CD8-positive, alpha-beta memory T cell (primary cell): ENCODE measurements around the gene ZDHHC7. TPM values are rescaled to one million over a fixed set of nuclear protein-coding genes. Genes with fewer than 3 reads are reported as not detected.

Experiments used
- CTCF ChIA-PET: fragments of 350-600 bp; sonication (Branson Sonifier 250); formaldehyde crosslinking; loops from one replicate; lab custom pipeline; 2021; ENCODE audit warnings: antibody characterized with exemption; lab: Charles Lee
- POLR2A ChIA-PET: fragments of 350-600 bp; sonication (Branson Sonifier 250); formaldehyde crosslinking; loops from one replicate; lab custom pipeline; 2021; ENCODE audit warnings: antibody characterized with exemption; lab: Charles Lee
- DNase-seq, 5 donors: peaks; one replicate each; pipeline versions ENCODE4 v3.0.0 to v3.0.0-alpha.2; 2020 to 2022; ENCODE audit warnings: mixed read lengths in 1 of 5
- H3K27ac ChIP-seq: one replicate; pipeline ENCODE4 v1.7.0; 2013; ENCODE audit warnings: low read depth, mild to moderate bottlenecking, low read length, moderate library complexity
- H3K27me3 ChIP-seq: 2 replicates; pipeline ENCODE4 v1.7.0; 2013; ENCODE audit warnings: low read length, mild to moderate bottlenecking; ENCODE audit not compliant: insufficient read depth, poor library complexity, severe bottlenecking
- H3K36me3 ChIP-seq: 2 replicates; pipeline ENCODE4 v1.7.0; 2013; ENCODE audit warnings: mild to moderate bottlenecking, low read length, moderate library complexity; ENCODE audit not compliant: insufficient read depth
- H3K4me1 ChIP-seq: 2 replicates; pipeline ENCODE4 v1.7.0; 2013; ENCODE audit warnings: mild to moderate bottlenecking, low read length, moderate library complexity; ENCODE audit not compliant: insufficient read depth
- H3K4me3 ChIP-seq: 2 replicates; pipeline ENCODE4 v1.7.0; 2013; ENCODE audit warnings: mild to moderate bottlenecking, low read length
- H3K9me3 ChIP-seq: 2 replicates; pipeline ENCODE4 v1.7.0; 2013; ENCODE audit warnings: mild to moderate bottlenecking, low read length
- H3K27ac Mint-ChIP-seq, 8 donors: one replicate each; pipeline ENCODE4 v1.8.0; 2020 to 2021; ENCODE audit warnings: mixed read lengths in 8 of 8, mild to moderate bottlenecking in 6 of 8, inconsistent platforms in 3 of 8, moderate library complexity in 3 of 8
- H3K27me3 Mint-ChIP-seq, 2 donors: one replicate each; pipeline ENCODE4 v1.8.0; 2020 to 2021; ENCODE audit warnings: mixed read lengths in 2 of 2, mild to moderate bottlenecking in 1 of 2, moderate library complexity in 1 of 2
- H3K36me3 Mint-ChIP-seq, 3 donors: one replicate each; pipeline ENCODE4 v1.8.0; 2020 to 2021; ENCODE audit warnings: mixed read lengths in 3 of 3, inconsistent platforms in 1 of 3, mild to moderate bottlenecking in 1 of 3
- H3K4me1 Mint-ChIP-seq, 3 donors: one replicate each; pipeline ENCODE4 v1.8.0; 2020 to 2021; ENCODE audit warnings: mixed read lengths in 3 of 3, inconsistent platforms in 1 of 3, mild to moderate bottlenecking in 1 of 3
- H3K4me3 Mint-ChIP-seq, 7 donors: one replicate each; pipeline ENCODE4 v1.8.0; 2020 to 2021; ENCODE audit warnings: mixed read lengths in 7 of 7, mild to moderate bottlenecking in 6 of 7, moderate library complexity in 4 of 7, inconsistent platforms in 2 of 7
- H3K9me3 Mint-ChIP-seq, 5 donors: one replicate each; pipeline ENCODE4 v1.8.0; 2020 to 2022; ENCODE audit warnings: mixed read lengths in 5 of 5, mild to moderate bottlenecking in 3 of 5, moderate library complexity in 2 of 5, inconsistent platforms in 1 of 5
- polyA plus RNA-seq: library from polyadenylated mRNA; unstranded; fragments of 300-500 nt; fragmentation: Illumina TruSeq; gene quantifications from one replicate; pipeline ENCODE4 v1.2.3, GENCODE V29; 2021
- total RNA-seq, 2 experiments: library from RNA; stranded (reverse); gene quantifications; one replicate each; pipeline ENCODE4 v1.2.3, GENCODE V29; 2021

The ZDHHC7 gene
- total and polyA plus RNA-seq, 3 experiments from 2014 or later, result 31.6 to 45.7 (median 32.6) TPM

DNA sequence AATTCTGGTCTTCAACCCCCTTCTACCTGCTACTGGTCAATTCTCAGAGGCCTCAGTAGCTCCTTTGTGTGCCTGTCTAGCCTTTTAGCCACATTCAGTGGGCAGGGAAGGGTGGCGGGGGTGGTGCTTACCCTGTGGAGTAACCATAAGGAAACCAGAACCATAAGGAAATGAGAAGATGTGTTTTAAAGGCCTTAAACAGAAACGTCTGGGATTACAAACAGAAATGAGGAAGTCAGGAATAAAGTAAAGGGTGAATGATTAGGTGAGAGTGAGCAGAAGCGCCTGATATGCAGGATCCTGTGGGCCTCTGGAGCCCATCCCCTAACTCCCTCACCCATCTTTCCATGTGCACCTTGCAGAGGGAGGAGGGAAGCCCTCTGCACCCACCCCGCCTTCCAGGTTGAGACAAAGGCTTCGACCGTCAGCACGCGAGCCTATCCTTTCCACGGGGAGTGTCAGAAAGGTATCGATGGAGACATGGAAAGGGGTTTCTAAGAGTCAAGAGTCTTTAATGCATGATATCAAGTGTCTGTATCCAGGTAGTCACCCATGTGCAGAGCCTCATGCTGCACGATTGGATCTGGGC is 36.6 kb upstream of the ZDHHC7 start:
- Mint-ChIP-seq H3K9me3 (no peaks in the 10 kb centered on the region), H3K4me1 (peaks cover 6 to 23% (median 16%) of the 10 kb centered on the region in 3 donors), H3K36me3 (peaks cover 0 to 12% (median 11%) of the 10 kb centered on the region in 3 donors), H3K4me3 (no peak overlapping the region), H3K27ac (peak overlapping the region in 2 of 8 donors; percentile 47 to 74), H3K27me3 (no peaks in the 10 kb centered on the region)
- Histone ChIP-seq H3K27me3 (no peaks in the 10 kb centered on the region), H3K27ac (peak overlapping the region; percentile 94), H3K4me1 (peaks cover 4% of the 10 kb centered on the region), H3K9me3 (no peaks in the 10 kb centered on the region), H3K36me3 (no peaks in the 10 kb centered on the region), H3K4me3 (peak overlapping the region; percentile 30)
- CTCF ChIA-PET, result no interaction called here
- no peak for DNase-seq
- POLR2A ChIA-PET, result no interaction called here

DNA sequence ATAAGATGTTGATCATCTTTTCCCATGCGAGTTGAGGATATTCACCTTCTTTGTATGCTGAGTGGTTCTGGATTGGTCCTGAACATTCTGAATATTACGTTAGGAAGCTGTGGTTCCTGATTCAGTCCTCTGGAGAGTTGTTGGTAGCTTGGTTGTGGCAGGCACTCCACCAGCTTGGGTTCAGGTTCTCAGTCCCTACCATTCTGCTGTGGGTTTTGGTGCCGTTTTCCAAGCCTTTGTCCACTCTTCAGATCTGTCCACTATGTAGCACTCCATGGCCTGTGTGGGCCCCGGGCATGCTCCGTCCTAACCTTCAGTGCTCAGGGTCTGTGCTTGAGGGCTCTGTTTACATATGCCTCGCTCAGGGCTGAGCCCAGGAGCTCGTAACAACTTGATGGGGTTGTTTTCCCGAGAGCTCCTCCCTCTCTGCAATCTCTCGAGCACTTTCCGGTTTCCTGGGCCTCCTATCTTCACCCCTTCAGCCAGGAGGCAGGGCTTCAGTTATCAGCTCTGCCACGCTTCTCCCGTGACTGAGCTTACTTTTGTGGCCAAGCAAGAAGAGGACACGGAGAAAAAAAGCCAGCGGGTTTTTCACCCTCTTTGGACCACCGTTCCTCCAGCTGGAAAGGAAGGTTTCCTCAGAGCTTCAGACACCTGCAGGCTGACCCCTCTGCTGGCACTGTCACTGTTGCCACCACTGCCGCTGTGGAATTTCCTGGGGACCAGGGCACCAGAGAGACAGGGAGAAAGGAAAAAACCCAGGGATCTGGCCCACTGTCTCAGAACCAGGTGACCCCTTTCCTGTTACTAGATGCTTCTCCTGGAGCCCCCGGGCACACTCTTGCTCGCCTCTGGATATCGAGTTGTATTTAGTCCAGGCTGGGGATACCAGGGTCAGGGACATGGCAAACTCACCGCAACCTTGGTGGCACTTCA is 35.9 kb upstream of the ZDHHC7 start:
- no peaks in the 10 kb centered on the region for H3K9me3 Mint-ChIP-seq
- H3K4me1 Mint-ChIP-seq, result peaks cover 6 to 23% (median 16%) of the 10 kb centered on the region in 3 donors
- no peaks in the 10 kb centered on the region for H3K27me3 Mint-ChIP-seq
- DNase-seq, result peak in 1 of 5 donors; percentile 23
- peaks cover 4% of the 10 kb centered on the region for H3K4me1 ChIP-seq
- H3K27ac ChIP-seq, result peak overlapping the region; percentile 94
- H3K27ac Mint-ChIP-seq, result peak overlapping the region in 1 of 8 donors; percentile 74
- peak overlapping the region; percentile 30 for H3K4me3 ChIP-seq
- ChIA-PET CTCF (interaction anchor here (0.6 to 1.3 kb wide), 3 partner anchors 8 to 95 kb away, joined by 3 to 7 read pairs (median 5); no protein-coding TSS in a partner anchor), POLR2A (interaction anchor here (1.2 kb wide), 1 partner anchor 20 kb away, joined by 3 read pairs; the partner anchor contains the start of gene KIAA0513)
- H3K4me3 Mint-ChIP-seq, result no peak overlapping the region
- peaks cover 0 to 12% (median 11%) of the 10 kb centered on the region in 3 donors for H3K36me3 Mint-ChIP-seq
- H3K9me3 ChIP-seq, result no peaks in the 10 kb centered on the region
- H3K36me3 ChIP-seq, result no peaks in the 10 kb centered on the region
- no peaks in the 10 kb centered on the region for H3K27me3 ChIP-seq

DNA sequence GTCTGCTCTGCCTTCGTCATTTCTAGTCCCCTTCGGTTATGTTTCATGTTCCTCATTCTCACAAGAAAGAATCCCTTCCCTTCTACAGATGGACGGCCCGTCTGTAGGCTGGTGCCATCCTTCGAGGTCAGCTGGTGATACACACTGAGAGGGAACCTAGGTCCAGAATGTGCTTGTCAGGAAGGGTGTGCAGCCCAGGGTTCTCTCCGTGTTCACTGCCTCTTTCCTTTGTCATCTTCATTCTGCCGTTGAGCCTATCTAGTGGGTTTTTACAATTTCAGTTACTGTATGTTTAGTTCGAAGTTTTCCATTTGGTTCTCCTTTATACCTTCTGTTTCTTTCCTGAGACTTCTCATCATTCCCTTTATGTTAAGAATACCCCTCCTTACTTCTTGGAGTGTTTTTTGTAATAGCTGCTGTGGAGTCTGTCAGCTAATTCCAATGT is 35.2 kb upstream of the ZDHHC7 start:
- H3K27ac ChIP-seq, result peak overlapping the region; percentile 94
- Mint-ChIP-seq H3K9me3 (no peaks in the 10 kb centered on the region), H3K36me3 (peaks cover 0 to 14% (median 13%) of the 10 kb centered on the region in 3 donors), H3K27ac (peak overlapping the region in 2 of 8 donors; percentile 74 to 88), H3K4me1 (peaks cover 6 to 22% (median 16%) of the 10 kb centered on the region in 3 donors), H3K27me3 (no peaks in the 10 kb centered on the region), H3K4me3 (no peak overlapping the region)
- no peak overlapping the region for H3K4me3 ChIP-seq
- peaks cover 4% of the 10 kb centered on the region for H3K4me1 ChIP-seq
- ChIA-PET CTCF (interaction anchor here (1.2 to 1.3 kb wide), 2 partner anchors 9 to 40 kb away, joined by 5 to 7 read pairs; no protein-coding TSS in a partner anchor), POLR2A (interaction anchor here (1.2 kb wide), 1 partner anchor 19 kb away, joined by 3 read pairs; the partner anchor contains the start of gene KIAA0513)
- H3K27me3 ChIP-seq, result no peaks in the 10 kb centered on the region
- no peaks in the 10 kb centered on the region for H3K36me3 ChIP-seq
- no peak for DNase-seq
- H3K9me3 ChIP-seq, result no peaks in the 10 kb centered on the region

DNA sequence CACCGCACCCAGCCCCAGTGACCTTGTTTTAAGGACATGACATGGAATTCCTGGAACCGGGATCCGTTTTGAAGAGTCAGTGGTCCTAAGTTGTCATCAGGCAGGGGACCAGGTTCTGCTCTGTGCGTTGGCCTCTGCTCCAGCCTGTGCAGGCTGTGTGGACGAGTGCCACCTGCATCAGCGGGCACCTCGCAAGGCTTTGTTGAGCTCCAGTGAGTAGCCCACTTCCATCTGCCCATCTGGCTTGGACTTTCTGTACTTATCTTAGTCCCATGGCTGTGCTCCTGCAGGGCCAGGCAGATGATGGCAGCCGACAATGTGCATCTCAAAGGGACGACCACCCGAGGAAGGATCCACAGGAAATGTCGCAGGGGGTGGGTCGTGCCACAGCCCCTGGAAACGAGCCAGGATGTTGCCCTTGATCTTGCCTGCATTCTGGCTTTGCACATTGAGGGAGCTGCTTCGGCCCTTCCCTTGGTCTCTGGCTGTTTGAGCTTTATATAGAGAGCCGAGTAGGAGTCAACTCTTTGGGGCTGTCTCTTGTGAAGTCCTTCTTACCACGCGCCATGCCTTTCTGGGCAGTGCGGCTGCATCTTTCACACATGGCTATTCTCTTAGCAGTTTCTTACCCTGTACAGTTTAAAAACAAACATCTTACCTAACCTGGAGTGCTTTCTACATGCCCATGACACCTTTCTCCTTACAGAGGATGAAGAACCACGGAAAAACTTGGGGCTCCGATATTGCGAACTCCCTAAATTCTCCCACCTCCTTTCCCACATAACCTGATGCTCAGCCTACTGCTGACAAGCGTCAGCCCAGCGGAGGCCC is 34.5 kb upstream of the ZDHHC7 start:
- peak overlapping the region in 1 of 8 donors; percentile 88 for H3K27ac Mint-ChIP-seq
- peak overlapping the region; percentile 94 for H3K27ac ChIP-seq
- peaks cover 4% of the 10 kb centered on the region for H3K4me1 ChIP-seq
- H3K36me3 ChIP-seq, result no peaks in the 10 kb centered on the region
- no peak overlapping the region for H3K4me3 Mint-ChIP-seq
- no peaks in the 10 kb centered on the region for H3K9me3 Mint-ChIP-seq
- H3K36me3 Mint-ChIP-seq, result peaks cover 0 to 14% (median 14%) of the 10 kb centered on the region in 3 donors
- POLR2A ChIA-PET, result interaction anchor here (1.0 kb wide), 1 partner anchor 18 kb away, joined by 4 read pairs; the partner anchor contains the start of gene KIAA0513
- no peaks in the 10 kb centered on the region for H3K27me3 Mint-ChIP-seq
- H3K9me3 ChIP-seq, result no peaks in the 10 kb centered on the region
- CTCF ChIA-PET, result interaction anchor here (1.2 kb wide), 1 partner anchor 10 kb away, joined by 5 read pairs; no protein-coding TSS in a partner anchor
- H3K4me3 ChIP-seq, result no peak overlapping the region
- no peaks in the 10 kb centered on the region for H3K27me3 ChIP-seq
- DNase-seq, result peak in 1 of 5 donors; percentile 6
- H3K4me1 Mint-ChIP-seq, result peaks cover 6 to 18% (median 16%) of the 10 kb centered on the region in 3 donors

DNA sequence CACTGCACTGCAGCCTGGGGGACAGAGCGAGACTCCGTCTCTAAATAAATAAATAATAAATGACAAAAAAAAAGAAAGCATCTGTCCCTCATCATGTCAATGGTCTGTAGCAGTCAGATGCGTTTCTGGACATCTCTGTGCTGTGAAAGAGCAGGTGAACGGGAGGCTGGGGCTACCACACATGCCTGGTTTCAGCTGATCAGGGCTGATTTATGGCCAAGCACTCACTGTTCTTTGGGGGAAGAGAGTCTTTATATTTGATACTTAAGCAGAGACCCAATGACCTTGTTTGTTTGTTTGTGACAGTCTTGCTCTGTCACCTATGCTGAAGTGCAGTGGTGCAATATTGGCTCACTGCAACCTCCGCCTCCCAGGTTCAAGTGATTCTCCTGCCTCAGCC is 33.7 kb upstream of the ZDHHC7 start:
- Mint-ChIP-seq H3K27ac (no peak overlapping the region), H3K4me3 (no peak overlapping the region), H3K27me3 (no peaks in the 10 kb centered on the region), H3K9me3 (no peaks in the 10 kb centered on the region), H3K4me1 (peaks cover 6 to 18% (median 16%) of the 10 kb centered on the region in 3 donors), H3K36me3 (peaks cover 0 to 14% (median 14%) of the 10 kb centered on the region in 3 donors)
- DNase-seq, result no peak
- Histone ChIP-seq H3K27me3 (no peaks in the 10 kb centered on the region), H3K27ac (no peak overlapping the region), H3K4me1 (peaks cover 4% of the 10 kb centered on the region), H3K36me3 (no peaks in the 10 kb centered on the region), H3K9me3 (no peaks in the 10 kb centered on the region), H3K4me3 (no peak overlapping the region)
- ChIA-PET CTCF (no interaction called here), POLR2A (interaction anchor here (1.0 kb wide), 1 partner anchor 18 kb away, joined by 4 read pairs; the partner anchor contains the start of gene KIAA0513)

DNA sequence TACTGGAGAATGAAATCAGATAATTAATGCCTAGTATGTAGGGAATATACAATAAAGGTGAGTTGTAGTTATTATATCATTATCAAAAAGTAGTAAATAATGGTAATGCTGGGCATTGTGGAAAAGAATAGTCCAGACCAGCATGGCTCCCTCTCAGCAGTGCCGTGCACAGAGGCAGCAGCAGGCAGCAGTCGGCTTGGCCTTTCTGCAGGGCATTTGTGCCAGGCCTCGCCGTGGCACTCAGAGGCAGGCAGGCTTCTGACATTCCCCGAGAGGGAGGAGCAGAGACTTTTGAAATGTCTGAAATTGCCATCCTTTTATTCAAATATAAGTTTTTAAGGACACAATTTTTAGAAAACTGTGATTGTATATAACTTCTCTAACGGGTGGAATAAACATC is 31.3 kb upstream of the ZDHHC7 start:
- POLR2A ChIA-PET, result no interaction called here

DNA sequence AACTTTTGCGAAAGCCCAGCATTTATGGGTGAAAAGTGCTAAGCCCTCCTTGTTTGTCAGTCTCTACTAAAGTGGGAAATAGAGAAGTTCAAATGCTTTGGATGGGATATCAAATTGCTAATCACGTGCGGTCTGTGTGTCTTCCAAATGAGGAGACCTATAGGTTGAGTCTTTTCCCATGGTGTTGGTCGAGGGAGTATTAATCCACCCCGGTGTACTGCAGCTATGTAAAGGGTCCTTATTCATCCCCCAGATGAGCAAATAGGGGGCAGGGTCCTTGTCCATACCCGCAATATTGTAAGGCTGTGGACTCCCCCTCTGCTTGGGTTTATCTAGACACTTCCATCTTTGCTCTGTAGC is 30.8 kb upstream of the ZDHHC7 start:
- ChIA-PET POLR2A (no interaction called here), CTCF (no interaction called here)
- H3K27ac Mint-ChIP-seq, result no peak overlapping the region
- H3K9me3 ChIP-seq, result no peaks in the 10 kb centered on the region
- no peaks in the 10 kb centered on the region for H3K9me3 Mint-ChIP-seq
- H3K27me3 ChIP-seq, result no peaks in the 10 kb centered on the region
- H3K4me3 Mint-ChIP-seq, result no peak overlapping the region
- DNase-seq, result no peak
- H3K36me3 Mint-ChIP-seq, result peaks cover 0 to 23% (median 13%) of the 10 kb centered on the region in 3 donors
- no peak overlapping the region for H3K4me3 ChIP-seq
- H3K4me1 ChIP-seq, result no peaks in the 10 kb centered on the region
- no peaks in the 10 kb centered on the region for H3K36me3 ChIP-seq
- no peak overlapping the region for H3K27ac ChIP-seq
- H3K4me1 Mint-ChIP-seq, result peaks cover 5 to 13% (median 10%) of the 10 kb centered on the region in 3 donors
- H3K27me3 Mint-ChIP-seq, result no peaks in the 10 kb centered on the region

More for the DNA sequence above, 31.3 kb upstream of the ZDHHC7 start:
- no peaks in the 10 kb centered on the region for H3K27me3 Mint-ChIP-seq
- no peaks in the 10 kb centered on the region for H3K9me3 Mint-ChIP-seq
- no peak for DNase-seq
- CTCF ChIA-PET, result interaction anchor here (1.2 kb wide), 1 partner anchor 44 kb away, joined by 4 read pairs; no protein-coding TSS in a partner anchor
- Histone ChIP-seq H3K36me3 (no peaks in the 10 kb centered on the region), H3K27ac (no peak overlapping the region), H3K27me3 (no peaks in the 10 kb centered on the region), H3K4me1 (peaks cover 2% of the 10 kb centered on the region), H3K4me3 (no peak overlapping the region), H3K9me3 (no peaks in the 10 kb centered on the region)
- peaks cover 0 to 19% (median 11%) of the 10 kb centered on the region in 3 donors for H3K36me3 Mint-ChIP-seq
- H3K4me3 Mint-ChIP-seq, result no peak overlapping the region
- peaks cover 5 to 16% (median 10%) of the 10 kb centered on the region in 3 donors for H3K4me1 Mint-ChIP-seq
- H3K27ac Mint-ChIP-seq, result no peak overlapping the region
